ENCODE results near the gene GNAS-AS1. TPM values are rescaled to one million over a fixed set of nuclear protein-coding genes. Genes with fewer than 3 reads are reported as not detected.

GNAS-AS1 gene
- total and polyA plus RNA-seq, 2 donors (not counting 1 experiment from before 2014, with no cell fraction given), result 0.28 to 0.33 TPM

GRCh38 chr20:58891086-58891717 lies 40.5 kb upstream of the GNAS-AS1 start:
- H3K9me3 ChIP-seq (ENCODE audit: control insufficient read depth, insufficient read depth, low read depth, low read length), result no peaks in the 10 kb centered on the region
- H3K27me3 ChIP-seq (ENCODE audit: control insufficient read depth, insufficient read depth, low read length), result peaks cover 3% of the 10 kb centered on the region
- H3K79me2 ChIP-seq (ENCODE audit: control insufficient read depth, insufficient read depth, low read length), result peaks cover 43% of the 10 kb centered on the region
- H3K27ac ChIP-seq (ENCODE audit: insufficient read depth, low read length), result peak overlapping the region; percentile 59
- DNase-seq (ENCODE audit: low read depth in 2 of 2), result peak; percentile 64 to 69
- H2AFZ ChIP-seq (ENCODE audit: low read length), result no peak overlapping the region
- peak overlapping the region; percentile 66 for H3K9ac ChIP-seq (ENCODE audit: insufficient read depth, low read length)
- no peaks in the 10 kb centered on the region for H4K20me1 ChIP-seq (ENCODE audit: control insufficient read depth, extremely low read depth, insufficient read depth, low read length)
- TF ChIP-seq EZH2 (IDR thresholded peaks at IDR 0.05; ENCODE audit: low read length, missing control alignments) (no peak), CTCF (conservative IDR thresholded peaks at IDR 0.05 in 1 of 2, IDR thresholded peaks at IDR 0.05 in 1 of 2; ENCODE audit: low read depth in 1 of 2, low read length in 2 of 2) (no peak)
- H3K4me2 ChIP-seq (ENCODE audit: extremely low read depth, insufficient read depth, low read length), result no peak overlapping the region
- H3K4me3 ChIP-seq (replicated peaks in 1 of 4; ENCODE audit: control extremely low read depth in 1 of 4, insufficient read depth in 1 of 4, low read depth in 3 of 4, low read length in 4 of 4), result peak overlapping the region in 3 of 4 experiments; percentile 49 to 82 (median 59)
- H3K4me1 ChIP-seq (ENCODE audit: control insufficient read depth, extremely low read depth, insufficient read depth, low read length), result peaks cover 12% of the 10 kb centered on the region
- H3K36me3 ChIP-seq (ENCODE audit: control insufficient read depth, insufficient read depth, low read length), result no peaks in the 10 kb centered on the region

- peak overlapping the region; percentile 83 for H2AFZ ChIP-seq (ENCODE audit: low read length)
- peaks cover 7% of the 10 kb centered on the region for H3K4me1 ChIP-seq (ENCODE audit: control insufficient read depth, extremely low read depth, insufficient read depth, low read length)
- H3K4me2 ChIP-seq (ENCODE audit: extremely low read depth, insufficient read depth, low read length), result peak overlapping the region; percentile 82
- TF ChIP-seq EZH2 (IDR thresholded peaks at IDR 0.05; ENCODE audit: low read length, missing control alignments) (no peak), CTCF (conservative IDR thresholded peaks at IDR 0.05 in 1 of 2, IDR thresholded peaks at IDR 0.05 in 1 of 2; ENCODE audit: low read depth in 1 of 2, low read length in 2 of 2) (no peak)
- H3K36me3 ChIP-seq (ENCODE audit: control insufficient read depth, insufficient read depth, low read length), result no peaks in the 10 kb centered on the region
- peak; percentile 83 to 84 for DNase-seq (ENCODE audit: low read depth in 2 of 2)
- peak overlapping the region; percentile 65 for H3K9ac ChIP-seq (ENCODE audit: insufficient read depth, low read length)
- peak overlapping the region; percentile 59 for H3K27ac ChIP-seq (ENCODE audit: insufficient read depth, low read length)
- H3K4me3 ChIP-seq (replicated peaks in 1 of 4; ENCODE audit: control extremely low read depth in 1 of 4, insufficient read depth in 1 of 4, low read depth in 3 of 4, low read length in 4 of 4), result peak overlapping the region; percentile 46 to 74 (median 53)
- no peaks in the 10 kb centered on the region for H4K20me1 ChIP-seq (ENCODE audit: control insufficient read depth, extremely low read depth, insufficient read depth, low read length)
- no peaks in the 10 kb centered on the region for H3K9me3 ChIP-seq (ENCODE audit: control insufficient read depth, insufficient read depth, low read depth, low read length)
- H3K79me2 ChIP-seq (ENCODE audit: control insufficient read depth, insufficient read depth, low read length), result peaks cover 37% of the 10 kb centered on the region
- peaks cover 3% of the 10 kb centered on the region for H3K27me3 ChIP-seq (ENCODE audit: control insufficient read depth, insufficient read depth, low read length)
Observed at GRCh38 chr20:58890518-58891085, 39.9 kb upstream of the GNAS-AS1 start.

GRCh38 chr20:58889798-58890517 lies 39.3 kb upstream of the GNAS-AS1 start:
- Histone ChIP-seq H3K4me3 (replicated peaks in 1 of 4; ENCODE audit: control extremely low read depth in 1 of 4, insufficient read depth in 1 of 4, low read depth in 3 of 4, low read length in 4 of 4) (peak overlapping the region; percentile 37 to 74 (median 53)), H3K4me2 (ENCODE audit: extremely low read depth, insufficient read depth, low read length) (peak overlapping the region; percentile 82), H4K20me1 (ENCODE audit: control insufficient read depth, extremely low read depth, insufficient read depth, low read length) (no peaks in the 10 kb centered on the region), H3K27ac (ENCODE audit: insufficient read depth, low read length) (peak overlapping the region; percentile 59), H3K36me3 (ENCODE audit: control insufficient read depth, insufficient read depth, low read length) (no peaks in the 10 kb centered on the region), H3K27me3 (ENCODE audit: control insufficient read depth, insufficient read depth, low read length) (peaks cover 3% of the 10 kb centered on the region), H3K9me3 (ENCODE audit: control insufficient read depth, insufficient read depth, low read depth, low read length) (no peaks in the 10 kb centered on the region), H2AFZ (ENCODE audit: low read length) (peak overlapping the region; percentile 83), H3K79me2 (ENCODE audit: control insufficient read depth, insufficient read depth, low read length) (peaks cover 30% of the 10 kb centered on the region), H3K4me1 (ENCODE audit: control insufficient read depth, extremely low read depth, insufficient read depth, low read length) (peaks cover 7% of the 10 kb centered on the region), H3K9ac (ENCODE audit: insufficient read depth, low read length) (peak overlapping the region; percentile 65)
- no peak for DNase-seq (ENCODE audit: low read depth in 2 of 2)
- TF ChIP-seq CTCF (conservative IDR thresholded peaks at IDR 0.05 in 1 of 2, IDR thresholded peaks at IDR 0.05 in 1 of 2; ENCODE audit: low read depth in 1 of 2, low read length in 2 of 2) (no peak), EZH2 (IDR thresholded peaks at IDR 0.05; ENCODE audit: low read length, missing control alignments) (no peak)
